CD4-positive, alpha-beta T cell (primary cell): ENCODE data around the gene ALG11. TPM values are rescaled to one million over a fixed set of nuclear protein-coding genes. Genes with fewer than 3 reads are reported as not detected.

Experiments
- ATAC-seq: fragments of 200-7000 bp; cut with Tn5 transposase; one replicate; pipeline ENCODE4 v1.10.0; 2022; ENCODE audit warnings: mild to moderate bottlenecking; ENCODE audit not compliant: poor library complexity
- CTCF ChIA-PET: fragments of 350-600 bp; sonication (Branson Sonifier 250); formaldehyde crosslinking; loops from one replicate; lab custom pipeline; 2021; ENCODE audit warnings: antibody characterized with exemption, inconsistent platforms; lab: Charles Lee
- POLR2A ChIA-PET: fragments of 350-600 bp; sonication (Branson Sonifier 250); formaldehyde crosslinking; loops from one replicate; lab custom pipeline; 2021; ENCODE audit warnings: antibody characterized with exemption, inconsistent platforms; lab: Charles Lee
- DNase-seq, 14 experiments: peaks; one replicate each; pipeline ENCODE4 v3.0.0-alpha.2; 2013 to 2020; ENCODE audit warnings: mixed read lengths in 2 of 14
- H3K27ac ChIP-seq, 2 donors: one replicate each; pipeline versions ENCODE4 v1.5.1 to v1.7.0; 2013; ENCODE audit warnings: low read length in 2 of 2, low read depth in 1 of 2, mild to moderate bottlenecking in 1 of 2
- H3K27me3 ChIP-seq, 2 experiments: 1 replicate in 1 of 2; 2 replicates in 1 of 2; pipeline versions ENCODE4 v1.6.1 to v1.7.0; 2013; ENCODE audit warnings: low read length in 2 of 2, control low read depth in 1 of 2, mild to moderate bottlenecking in 1 of 2, moderate library complexity in 1 of 2; ENCODE audit not compliant: insufficient read depth in 2 of 2, control insufficient read depth in 1 of 2
- H3K36me3 ChIP-seq: one replicate; pipeline ENCODE4 v1.6.1; 2013; ENCODE audit warnings: low read length, control low read depth; ENCODE audit not compliant: insufficient read depth
- H3K4me1 ChIP-seq: one replicate; pipeline ENCODE4 v1.6.1; 2013; ENCODE audit warnings: low read length, control low read depth; ENCODE audit not compliant: insufficient read depth
- H3K4me3 ChIP-seq: one replicate; pipeline ENCODE4 v1.5.1; 2013; ENCODE audit warnings: mild to moderate bottlenecking, low read length, moderate library complexity
- H3K9me3 ChIP-seq, 2 experiments: 1 replicate in 1 of 2; 2 replicates in 1 of 2; pipeline versions ENCODE4 v1.6.1 to v1.7.0; 2013; ENCODE audit warnings: low read length in 2 of 2, mild to moderate bottlenecking in 2 of 2, control low read depth in 1 of 2, moderate library complexity in 1 of 2; ENCODE audit not compliant: control insufficient read depth in 1 of 2, insufficient read depth in 1 of 2
- H3K27ac Mint-ChIP-seq: one replicate; pipeline ENCODE4 v1.8.0; 2020; ENCODE audit warnings: mixed read lengths
- H3K27me3 Mint-ChIP-seq: one replicate; pipeline ENCODE4 v1.8.0; 2021; ENCODE audit warnings: mixed read lengths
- H3K36me3 Mint-ChIP-seq: one replicate; pipeline ENCODE4 v1.8.0; 2021; ENCODE audit warnings: low read depth, mixed read lengths
- H3K4me1 Mint-ChIP-seq: one replicate; pipeline ENCODE4 v1.8.0; 2021; ENCODE audit warnings: low read depth, mixed read lengths
- H3K4me3 Mint-ChIP-seq: one replicate; pipeline ENCODE4 v1.8.0; 2020; ENCODE audit warnings: mild to moderate bottlenecking, mixed read lengths
- H3K9me3 Mint-ChIP-seq: one replicate; pipeline ENCODE4 v1.8.0; 2020; ENCODE audit warnings: mixed read lengths
- CTCF ChIP-seq: fragments of 200-600 bp; IDR thresholded peaks from one replicate; pipeline ENCODE4 v1.8.0; 2022; ENCODE audit warnings: antibody characterized with exemption, mild to moderate bottlenecking
- intact Hi-C, 2 experiments: fragments of 100-400 bp; cut with DNase I in 1 of 2; cut with micrococcal nuclease in 1 of 2; formaldehyde crosslinking; loops; one replicate each; pipeline versions ENCODE4 v1.15.1 to v1.9.0; 2023 to 2025; cut with DNase I, micrococcal nuclease
- total RNA-seq, 174 experiments: library from RNA in 2 of 174; stranded (reverse) in 2 of 174; gene quantifications; one replicate each; pipeline ENCODE4 v1.2.3 and lab custom pipeline; 2021 to 2026

Gene ALG11
- total RNA-seq, 2 experiments from 2014 or later = 25.8 to 29.8 TPM

DNA sequence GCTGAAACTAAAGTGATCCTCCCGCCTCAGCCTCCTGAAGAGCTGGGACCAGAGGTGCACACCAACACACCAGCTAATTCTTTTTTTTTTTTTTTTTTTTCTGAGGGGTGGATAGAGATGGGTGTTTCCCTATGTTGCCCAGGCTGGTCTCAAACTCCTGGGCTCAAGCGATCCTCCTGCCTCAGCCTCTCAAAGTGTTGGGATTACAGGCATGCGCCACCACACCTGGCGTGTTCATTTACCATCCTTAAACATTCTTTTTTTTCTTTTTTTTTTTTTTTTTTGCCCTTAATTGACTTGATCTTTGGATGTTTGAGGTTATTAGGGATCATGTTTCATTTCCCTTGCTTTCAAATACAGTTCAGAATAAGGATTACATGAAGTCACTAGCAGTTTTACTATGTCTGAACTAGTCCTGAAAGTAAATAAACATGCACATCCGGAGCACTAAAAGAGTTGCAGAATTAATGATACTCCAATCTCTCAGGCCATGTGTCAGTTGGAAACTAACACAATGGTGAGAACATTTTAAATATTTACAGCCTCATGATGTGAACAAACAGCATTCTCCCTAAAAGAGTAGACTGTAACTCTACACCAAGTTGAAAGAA, 22.5 kb downstream of the ALG11 start:
- Mint-ChIP-seq H3K36me3 (peaks cover 33% of the 10 kb centered on the region), H3K9me3 (no peaks in the 10 kb centered on the region), H3K27ac (no peak overlapping the region), H3K27me3 (no peaks in the 10 kb centered on the region), H3K4me3 (no peak overlapping the region), H3K4me1 (peaks cover 12% of the 10 kb centered on the region)
- Histone ChIP-seq H3K27ac (no peak overlapping the region), H3K36me3 (no peaks in the 10 kb centered on the region), H3K4me3 (no peak overlapping the region), H3K4me1 (no peaks in the 10 kb centered on the region), H3K9me3 (peaks cover 0 to 3% of the 10 kb centered on the region in 2 experiments), H3K27me3 (no peaks in the 10 kb centered on the region)
- ChIA-PET POLR2A (no interaction called here), CTCF (no interaction called here)
- no peak for TF ChIP-seq CTCF
- DNase-seq = no peak
- ATAC-seq = no peak
- intact Hi-C loops = no loop called here

DNA sequence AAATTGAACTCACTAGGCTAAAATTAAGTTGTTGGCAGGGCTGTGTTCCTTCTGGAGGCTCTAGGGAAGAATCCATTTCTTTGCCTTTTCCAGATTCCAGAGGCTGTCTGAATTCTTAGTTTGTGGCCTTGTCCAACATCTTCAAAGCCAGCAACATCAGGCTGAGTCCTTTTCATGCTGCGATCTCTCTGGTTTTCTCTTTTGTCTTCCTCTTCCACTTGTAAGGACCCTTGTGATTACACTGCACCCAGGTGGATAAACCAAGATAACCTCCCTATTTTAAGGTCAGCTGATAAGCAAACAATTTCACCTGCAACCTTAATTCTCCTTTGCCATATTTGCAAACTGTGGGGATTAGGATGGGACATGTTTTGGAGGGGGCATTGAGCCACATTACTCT, 23.8 kb downstream of the ALG11 start:
- Histone ChIP-seq H3K36me3 (no peaks in the 10 kb centered on the region), H3K27ac (no peak overlapping the region), H3K4me1 (no peaks in the 10 kb centered on the region), H3K4me3 (no peak overlapping the region), H3K9me3 (no peaks in the 10 kb centered on the region), H3K27me3 (no peaks in the 10 kb centered on the region)
- no peak for TF ChIP-seq CTCF
- intact Hi-C loops = no loop called here
- DNase-seq (no peak), ATAC-seq (no peak)
- ChIA-PET POLR2A (no interaction called here), CTCF (no interaction called here)
- Mint-ChIP-seq H3K9me3 (peaks cover 3% of the 10 kb centered on the region), H3K4me1 (peaks cover 5% of the 10 kb centered on the region), H3K4me3 (no peak overlapping the region), H3K27me3 (no peaks in the 10 kb centered on the region), H3K36me3 (peaks cover 30% of the 10 kb centered on the region), H3K27ac (no peak overlapping the region)

- Histone ChIP-seq H3K27me3 (no peaks in the 10 kb centered on the region), H3K36me3 (no peaks in the 10 kb centered on the region), H3K4me1 (no peaks in the 10 kb centered on the region), H3K9me3 (peaks cover 5% of the 10 kb centered on the region in 2 experiments), H3K4me3 (no peak overlapping the region), H3K27ac (no peak overlapping the region)
- ChIA-PET POLR2A (no interaction called here), CTCF (no interaction called here)
- H3K27ac Mint-ChIP-seq = no peak overlapping the region
- no peak overlapping the region for H3K4me3 Mint-ChIP-seq
- intact Hi-C loops = no loop called here
- TF ChIP-seq CTCF = no peak
- H3K9me3 Mint-ChIP-seq = peaks cover 8% of the 10 kb centered on the region
- peaks cover 27% of the 10 kb centered on the region for H3K36me3 Mint-ChIP-seq
- no peaks in the 10 kb centered on the region for H3K4me1 Mint-ChIP-seq
- no peak for DNase-seq
- H3K27me3 Mint-ChIP-seq = no peaks in the 10 kb centered on the region
- no peak for ATAC-seq
Measured at GRCh38 chr13:52043675-52044074, 31.5 kb downstream of the ALG11 start.
